Lung (tissue), 12 donors: ENCODE results near the gene TMEM238L. TPM values are rescaled to one million over a fixed set of nuclear protein-coding genes. Genes with fewer than 3 reads are reported as not detected.

Source experiments
- ATAC-seq: fragments of 200-7000 bp; cut with Tn5 transposase; one replicate; pipeline ENCODE4 v1.9.1; 2020; ENCODE audit warnings: moderate number of reproducible peaks; ENCODE audit not compliant: insufficient read depth, low FRiP score
- DNase-seq, 3 donors: peaks; one replicate each; pipeline ENCODE4 v3.0.0-alpha.2; 2013 to 2017
- H3K27ac ChIP-seq, 2 donors: one replicate each; pipeline ENCODE4 v1.5.1; 2013; ENCODE audit warnings: mild to moderate bottlenecking in 2 of 2, moderate library complexity in 2 of 2, control low read depth in 1 of 2, inconsistent platforms in 1 of 2, low read depth in 1 of 2, low read length in 1 of 2
- H3K27me3 ChIP-seq, 3 donors: one replicate each; pipeline ENCODE4 v1.5.1; 2013; ENCODE audit warnings: low read length in 2 of 3; ENCODE audit not compliant: control insufficient read depth in 3 of 3, insufficient read depth in 3 of 3
- H3K36me3 ChIP-seq, 4 donors: one replicate each; pipeline ENCODE4 v1.5.1; 2013; ENCODE audit warnings: low read length in 4 of 4, mild to moderate bottlenecking in 1 of 4, moderate library complexity in 1 of 4; ENCODE audit not compliant: control insufficient read depth in 4 of 4, insufficient read depth in 4 of 4
- H3K4me1 ChIP-seq, 5 donors: one replicate each; pipeline ENCODE4 v1.5.1; 2013; ENCODE audit warnings: low read length in 5 of 5, mild to moderate bottlenecking in 2 of 5, moderate library complexity in 1 of 5; ENCODE audit not compliant: control insufficient read depth in 5 of 5, insufficient read depth in 5 of 5
- H3K4me3 ChIP-seq: one replicate; pipeline ENCODE4 v1.5.1; 2013; ENCODE audit warnings: mild to moderate bottlenecking, control low read depth, moderate library complexity
- H3K9ac ChIP-seq, 2 donors: one replicate each; pipeline ENCODE4 v1.5.1; 2013; ENCODE audit warnings: low read length in 2 of 2, control low read depth in 1 of 2; ENCODE audit not compliant: insufficient read depth in 1 of 2
- H3K9me3 ChIP-seq, 4 donors: one replicate each; pipeline ENCODE4 v1.5.1; 2013; ENCODE audit warnings: low read length in 3 of 4, mild to moderate bottlenecking in 1 of 4, moderate library complexity in 1 of 4; ENCODE audit not compliant: control insufficient read depth in 4 of 4, insufficient read depth in 3 of 4
- CTCF ChIP-seq: IDR thresholded peaks from 2 replicates; pipeline ENCODE4 v1.5.1; 2012; ENCODE audit warnings: mild to moderate bottlenecking; ENCODE audit errors: control extremely low read depth, extremely low read depth
- WGBS, 2 donors: extraction: QIAGEN DNeasy Blood & Tissue Kit; methylation state at CpG; one replicate each; pipeline ENCODE4 v1.1.7; 2013; 5-methylcytosine and 5-hydroxymethylcytosine counted together
- polyA plus RNA-seq, 2 donors: library from polyadenylated mRNA; stranded (reverse); fragments of 200-250 nt; gene quantifications; one replicate each; pipeline ENCODE4 v1.2.1, GENCODE V29; 2013
- total RNA-seq, 2 donors: library from RNA; depleted of rRNA in 1 of 2; stranded (reverse); fragments of >200 nt in 1 of 2; gene quantifications; one replicate each; pipeline ENCODE4 v1.2.1, GENCODE V29; 2014 to 2021
- donor health status: control.
- donor health status: control.
- donor health status: Bipolar disorder and iron deficiency.
- donor health status: healthy.
- donor health status: DM: yes; HTN: yes; CAD: no.

The TMEM238L gene
- total and polyA plus RNA-seq, 4 donors = 0.05 TPM; not detected in 3

DNA sequence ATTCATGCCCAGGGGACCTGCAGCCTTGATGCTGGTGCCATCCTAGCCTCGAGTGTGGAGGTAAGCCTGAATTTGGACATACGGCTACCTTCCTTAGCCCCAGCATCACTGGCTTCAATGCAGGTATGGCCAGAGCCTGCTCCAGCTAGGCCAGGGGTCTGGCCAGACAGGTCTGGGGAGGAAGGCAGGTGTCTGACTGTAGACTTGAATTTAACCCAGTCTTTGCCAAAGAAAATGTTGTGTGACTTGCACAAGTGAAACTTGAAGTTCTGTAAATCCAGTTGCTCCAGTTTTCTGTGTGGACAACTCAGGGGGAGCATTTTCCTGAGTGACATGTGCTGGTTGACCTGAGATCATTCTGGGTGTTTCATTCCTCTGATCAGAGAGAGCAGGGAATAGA, 32.8 kb downstream of the TMEM238L start:
- Histone ChIP-seq H3K9me3 (peaks cover 0 to 20% (median 1%) of the 10 kb centered on the region in 4 donors), H3K27me3 (no peaks in the 10 kb centered on the region), H3K27ac (no peak overlapping the region), H3K9ac (no peak overlapping the region), H3K4me1 (peaks cover 0 to 6% (median 0%) of the 10 kb centered on the region in 5 donors), H3K4me3 (no peak overlapping the region), H3K36me3 (peaks cover 0 to 4% (median 1%) of the 10 kb centered on the region in 4 donors)
- 85 to 88% methylated on average over 2 of the region's 2 CpGs for WGBS, 2 donors
- TF ChIP-seq CTCF = no peak
- ATAC-seq (no peak), DNase-seq (peak in 1 of 3 donors; percentile 32)

GRCh38 chr17:10769840-10770239, 34.1 kb downstream of the TMEM238L start:
- H3K9ac ChIP-seq = no peak overlapping the region

GRCh38 chr17:10768750-10769251, 35.1 kb downstream of the TMEM238L start:
- H3K36me3 ChIP-seq = peaks cover 0 to 4% (median 1%) of the 10 kb centered on the region in 4 donors
- peak in 2 of 3 donors; percentile 49 for DNase-seq
- H3K9ac ChIP-seq = no peak overlapping the region
- no peak for TF ChIP-seq CTCF
- 87 to 88% methylated on average over 2 of the region's 2 CpGs for WGBS, 2 donors
- H3K4me1 ChIP-seq = peaks cover 0 to 6% (median 0%) of the 10 kb centered on the region in 5 donors
- H3K27ac ChIP-seq = no peak overlapping the region
- no peak for ATAC-seq
- peaks cover 0 to 19% (median 2%) of the 10 kb centered on the region in 4 donors for H3K9me3 ChIP-seq
- H3K27me3 ChIP-seq = no peaks in the 10 kb centered on the region
- no peak overlapping the region for H3K4me3 ChIP-seq

More at GRCh38 chr17:10769840-10770239, 34.1 kb downstream of the TMEM238L start:
- WGBS, 2 donors = 87 to 91% methylated on average over 6 of the region's 6 CpGs
- ATAC-seq = no peak
- Histone ChIP-seq H3K27me3 (no peaks in the 10 kb centered on the region), H3K27ac (no peak overlapping the region), H3K9me3 (peaks cover 0 to 19% (median 2%) of the 10 kb centered on the region in 4 donors), H3K4me3 (no peak overlapping the region), H3K36me3 (peaks cover 0 to 4% (median 1%) of the 10 kb centered on the region in 4 donors), H3K4me1 (peaks cover 0 to 6% (median 0%) of the 10 kb centered on the region in 5 donors)
- TF ChIP-seq CTCF = no peak
- no peak for DNase-seq

DNA sequence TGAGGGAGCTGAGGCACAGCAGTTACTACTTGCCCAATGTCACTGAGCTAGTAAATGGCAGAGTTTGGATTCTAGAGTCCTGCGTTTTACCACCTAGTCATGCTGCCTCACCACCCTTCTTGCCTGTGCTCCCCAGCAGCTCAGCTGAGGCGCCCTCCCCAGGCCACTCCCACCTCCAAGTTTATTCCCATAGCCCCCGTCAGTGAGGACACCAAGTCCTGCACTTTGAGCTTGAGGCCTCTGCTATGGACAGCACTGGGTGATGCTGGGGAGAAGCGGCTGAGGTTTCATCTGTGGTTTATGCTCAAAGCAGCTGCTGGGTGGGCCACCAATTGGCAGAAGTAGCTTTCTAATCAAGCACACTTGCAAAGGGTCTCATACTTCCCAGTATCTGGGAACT, 36.7 kb downstream of the TMEM238L start:
- Histone ChIP-seq H3K9me3 (peaks cover 0 to 13% (median 2%) of the 10 kb centered on the region in 4 donors), H3K36me3 (peaks cover 0 to 4% (median 1%) of the 10 kb centered on the region in 4 donors), H3K9ac (no peak overlapping the region), H3K4me3 (no peak overlapping the region), H3K4me1 (no peaks in the 10 kb centered on the region), H3K27ac (no peak overlapping the region), H3K27me3 (no peaks in the 10 kb centered on the region)
- DNase-seq (no peak), ATAC-seq (no peak)
- no peak for TF ChIP-seq CTCF
- WGBS, 2 donors = 92 to 95% methylated on average over 4 of the region's 4 CpGs
